ENCODE data around the gene ZSWIM6.

The ZSWIM6 gene

GRCh38 chr5:61307191-61307590 lies 24.9 kb upstream of the ZSWIM6 start:
- DNase-seq (ENCODE audit: low spot score): no peak

GRCh38 chr5:61307611-61308010 lies 24.4 kb upstream of the ZSWIM6 start:
- no peak for DNase-seq (ENCODE audit: low spot score)

- no peak for DNase-seq (ENCODE audit: low spot score)
Observed at GRCh38 chr5:61308712-61309111, 23.3 kb upstream of the ZSWIM6 start.

- DNase-seq (ENCODE audit: low spot score): no peak
Observed at GRCh38 chr5:61309115-61309514, 22.9 kb upstream of the ZSWIM6 start.

GRCh38 chr5:61311056-61311610 lies 20.9 kb upstream of the ZSWIM6 start:
- no peak for DNase-seq (ENCODE audit: low spot score)

- peak; percentile 93 for DNase-seq (ENCODE audit: low spot score)
Observed at GRCh38 chr5:61311836-61312808, 19.9 kb upstream of the ZSWIM6 start.

GRCh38 chr5:61313960-61314681 lies 17.9 kb upstream of the ZSWIM6 start:
- peak; percentile 97 for DNase-seq (ENCODE audit: low spot score)

GRCh38 chr5:61318376-61318775 lies 13.7 kb upstream of the ZSWIM6 start:
- DNase-seq (ENCODE audit: low spot score): no peak

GRCh38 chr5:61319388-61320146 lies 12.5 kb upstream of the ZSWIM6 start:
- DNase-seq (ENCODE audit: low spot score): peak; percentile 49

- no peak for DNase-seq (ENCODE audit: low spot score)
Observed at GRCh38 chr5:61320860-61321259, 11.2 kb upstream of the ZSWIM6 start.

- no peak for DNase-seq (ENCODE audit: low spot score)
Observed at GRCh38 chr5:61321669-61322068, 10.4 kb upstream of the ZSWIM6 start.

GRCh38 chr5:61322738-61323725 lies 9.0 kb upstream of the ZSWIM6 start:
- peak; percentile 92 for DNase-seq (ENCODE audit: low spot score)

GRCh38 chr5:61327760-61328753 lies 4.0 kb upstream of the ZSWIM6 start:
- DNase-seq (ENCODE audit: low spot score): peak; percentile 82

GRCh38 chr5:61328791-61329549 lies 3.1 kb upstream of the ZSWIM6 start:
- no peak for DNase-seq (ENCODE audit: low spot score)

GRCh38 chr5:61329550-61330128 lies 2.4 kb upstream of the ZSWIM6 start:
- DNase-seq (ENCODE audit: low spot score): peak; percentile 70

GRCh38 chr5:61330341-61330844 lies 1.7 kb upstream of the ZSWIM6 start:
- peak; percentile 74 for DNase-seq (ENCODE audit: low spot score)

GRCh38 chr5:61330845-61331406 lies 1.1 kb upstream of the ZSWIM6 start:
- peak; percentile 89 for DNase-seq (ENCODE audit: low spot score)

- no peak for DNase-seq (ENCODE audit: low spot score)
Observed at GRCh38 chr5:61332358-61332749, 296 bp downstream of the ZSWIM6 start.

All from kidney tubule cell (primary cell).